Heart left ventricle (tissue), 16 donors: Measurements from ENCODE around the gene NELL1. TPM values are rescaled to one million over a fixed set of nuclear protein-coding genes. Genes with fewer than 3 reads are reported as not detected.

Experiments used
- ATAC-seq, 4 donors: fragments of 200-7000 bp; cut with Tn5 transposase; one replicate each; pipeline ENCODE4 v1.9.1; 2020 to 2022; ENCODE audit warnings: moderate library complexity in 4 of 4, mild to moderate bottlenecking in 3 of 4, moderate number of reproducible peaks in 1 of 4
- DNase-seq, 5 donors: peaks; one replicate each; pipeline ENCODE4 v3.0.0-alpha.2; 2020
- H3K27ac ChIP-seq, 12 donors: fragments of 200-600 bp; sonication (generic) in 4 of 12; one replicate each; pipeline versions ENCODE4 v1.5.0 to v1.8.0; 2016 to 2022; ENCODE audit warnings: mild to moderate bottlenecking in 2 of 12
- H3K27me3 ChIP-seq, 9 donors: fragments of 200-600 bp; sonication (generic) in 2 of 9; one replicate each; pipeline versions ENCODE4 v1.5.1 to v1.8.0; 2016 to 2022; ENCODE audit warnings: mild to moderate bottlenecking in 3 of 9
- H3K36me3 ChIP-seq, 9 donors: fragments of 200-600 bp; sonication (generic) in 2 of 9; one replicate each; pipeline versions ENCODE4 v1.5.0 to v1.8.0; 2018 to 2022; ENCODE audit warnings: mild to moderate bottlenecking in 2 of 9
- H3K4me1 ChIP-seq, 12 donors: fragments of 200-600 bp; sonication (generic) in 4 of 12; one replicate each; pipeline versions ENCODE4 v1.5.0 to v1.8.0; 2016 to 2022; ENCODE audit warnings: mild to moderate bottlenecking in 3 of 12
- H3K4me3 ChIP-seq, 12 donors: fragments of 200-600 bp; sonication (generic) in 4 of 12; one replicate each; pipeline versions ENCODE4 v1.5.0 to v1.8.0; 2017 to 2022; ENCODE audit warnings: mild to moderate bottlenecking in 9 of 12, moderate library complexity in 4 of 12
- H3K9me3 ChIP-seq, 12 donors: fragments of 200-600 bp; sonication (generic) in 4 of 12; one replicate each; pipeline versions ENCODE4 v1.5.0 to v1.8.0; 2016 to 2022; ENCODE audit warnings: mild to moderate bottlenecking in 1 of 12
- CTCF ChIP-seq, 12 donors: fragments of 200-600 bp; sonication (generic) in 4 of 12; IDR thresholded peaks; one replicate each; pipeline versions ENCODE4 v1.5.0 to v1.8.0; 2018 to 2022; ENCODE audit warnings: antibody characterized with exemption in 12 of 12, mild to moderate bottlenecking in 5 of 12
- POLR2A ChIP-seq, 2 donors: fragments of 450-650 bp; IDR thresholded peaks; one replicate each; pipeline ENCODE4 v1.6.1; 2017; ENCODE audit warnings: antibody characterized with exemption in 2 of 2, mild to moderate bottlenecking in 2 of 2, moderate library complexity in 2 of 2
- WGBS, 4 donors: extraction: QIAGEN DNeasy Blood & Tissue Kit in 2 of 4; methylation state at CpG; one replicate each; pipeline versions ENCODE4 v1.1.5 to v1.1.7; 2013 to 2018; 5-methylcytosine and 5-hydroxymethylcytosine counted together
- intact Hi-C, 10 donors: fragments of 100-400 bp; cut with DNase I; formaldehyde crosslinking; loops; one replicate each; pipeline versions ENCODE4 v1.11.1 to v1.14.2; 2022
- polyA plus RNA-seq, 2 donors: library from polyadenylated mRNA; stranded (reverse); fragments of 200-250 nt; gene quantifications; one replicate each; pipeline ENCODE4 v1.2.3, GENCODE V29; 2013
- total RNA-seq, 9 donors: library from RNA; depleted of rRNA in 2 of 9; stranded (reverse); fragments of >200 nt in 2 of 9; fragmentation: NEBNext Ultra II Directional in 3 of 9; extraction: Animal tissue kit (Norgen Biotek cat#: 25700) in 3 of 9; gene quantifications; one replicate each; pipeline versions ENCODE4 v1.1.0 to v1.2.4, GENCODE V29; 2016 to 2023
- donor health status: ischemic (EF 13 %, LVEDD 7.1; RV severe dilation, severe dysfunction).
- donor health status: healthy with polysubstance abuse.
- donor health status: DM: no; HTN: yes; CAD: no.
- donor health status: DM: no; HTN: no; CAD: no.
- donor health status: ischemic (EF 25% LVEDD 6.9; RV normal size, moderate dysfunction).
- donor health status: ischemic (EF 25% LVEDD 5.7; RV mildly dilated, moderate dysfunction).
- donor health status: healthy.
- donor health status: DM: yes; HTN: yes; CAD: no.
- donor health status: ischemic (EF 35%, LVEDD 5.7; RV mildly dilated, moderate dysfunction).
- donor health status: nonischemic (EF 11% LVEDD 7.7; RV severe dilation, severe dysfunction).
- donor health status: DM: yes; HTN: yes; CAD: no.
- donor health status: PGD.
- donor health status: ischemic (EF 29% LVEDD 5.4; RV normal size, mild dysfunction).
- donor health status: nonischemic (EF 23%, LVEDD 6.1; RV moderate dilation, normal function).

Gene NELL1
- total and polyA plus RNA-seq, 11 donors: 1.6 TPM; not detected in 10

GRCh38 chr11:21460082-21460481, 790.7 kb downstream of the NELL1 start:
- intact Hi-C loops: no loop called here
- H3K4me3 ChIP-seq: no peak overlapping the region

GRCh38 chr11:21461701-21462100, 792.3 kb downstream of the NELL1 start:
- intact Hi-C loops: no loop called here
- Histone ChIP-seq H3K27ac (no peak overlapping the region), H3K27me3 (no peaks in the 10 kb centered on the region), H3K9me3 (peaks cover 0 to 6% (median 0%) of the 10 kb centered on the region in 12 donors), H3K36me3 (no peaks in the 10 kb centered on the region), H3K4me3 (no peak overlapping the region), H3K4me1 (no peaks in the 10 kb centered on the region)
- DNase-seq (no peak), ATAC-seq (no peak)
- WGBS, 4 donors: 52 to 71% (median 61%) methylated on average over 1 of the region's 1 CpG
- no peak for TF ChIP-seq POLR2A (IDR thresholded peaks at IDR 0.05)

More at GRCh38 chr11:21460082-21460481, 790.7 kb downstream of the NELL1 start:
- H3K4me1 ChIP-seq: no peaks in the 10 kb centered on the region
- no peak overlapping the region for H3K27ac ChIP-seq
- H3K36me3 ChIP-seq: no peaks in the 10 kb centered on the region
- DNase-seq (no peak), ATAC-seq (no peak)
- H3K27me3 ChIP-seq: no peaks in the 10 kb centered on the region
- peaks cover 0 to 6% (median 0%) of the 10 kb centered on the region in 12 donors for H3K9me3 ChIP-seq
- no peak for TF ChIP-seq POLR2A (IDR thresholded peaks at IDR 0.05)
- no peak for TF ChIP-seq CTCF (IDR thresholded peaks at IDR 0.05)

- peaks cover 0 to 6% (median 0%) of the 10 kb centered on the region in 12 donors for H3K9me3 ChIP-seq
- no peaks in the 10 kb centered on the region for H3K36me3 ChIP-seq
- H3K27ac ChIP-seq: no peak overlapping the region
- 62 to 73% (median 63%) methylated on average over 2 of the region's 2 CpGs for WGBS, 4 donors
- ATAC-seq (no peak), DNase-seq (no peak)
- H3K4me3 ChIP-seq: no peak overlapping the region
- no peaks in the 10 kb centered on the region for H3K27me3 ChIP-seq
- intact Hi-C loops: no loop called here
- no peak for TF ChIP-seq POLR2A (IDR thresholded peaks at IDR 0.05)
- no peak for TF ChIP-seq CTCF (IDR thresholded peaks at IDR 0.05)
- no peaks in the 10 kb centered on the region for H3K4me1 ChIP-seq
Measured at GRCh38 chr11:21464601-21465193, 795.3 kb downstream of the NELL1 start.

- Histone ChIP-seq H3K4me1 (no peaks in the 10 kb centered on the region), H3K4me3 (no peak overlapping the region), H3K27me3 (no peaks in the 10 kb centered on the region), H3K27ac (no peak overlapping the region), H3K36me3 (no peaks in the 10 kb centered on the region), H3K9me3 (peaks cover 0 to 6% (median 0%) of the 10 kb centered on the region in 12 donors)
- DNase-seq (no peak), ATAC-seq (no peak)
- intact Hi-C loops: no loop called here
- TF ChIP-seq CTCF (IDR thresholded peaks at IDR 0.05): no peak
- 50 to 64% (median 59%) methylated on average over 1 of the region's 1 CpG for WGBS, 4 donors
Measured at GRCh38 chr11:21465203-21465602, 795.8 kb downstream of the NELL1 start.

GRCh38 chr11:21465920-21466319, 796.5 kb downstream of the NELL1 start:
- no peak for ATAC-seq
- 70 to 86% (median 78%) methylated on average over 4 of the region's 4 CpGs for WGBS, 4 donors
- H3K27me3 ChIP-seq: no peaks in the 10 kb centered on the region
- no peaks in the 10 kb centered on the region for H3K36me3 ChIP-seq
- peaks cover 0 to 6% (median 0%) of the 10 kb centered on the region in 12 donors for H3K9me3 ChIP-seq
- no peak for TF ChIP-seq POLR2A (IDR thresholded peaks at IDR 0.05)
- TF ChIP-seq CTCF (IDR thresholded peaks at IDR 0.05): no peak
- no peaks in the 10 kb centered on the region for H3K4me1 ChIP-seq
- intact Hi-C loops: no loop called here
- DNase-seq: no peak
- no peak overlapping the region for H3K4me3 ChIP-seq
- no peak overlapping the region for H3K27ac ChIP-seq
